ELR (cell line): ENCODE data around the gene KDM7A.
"Not testable (repeated sequence)": the region's sequence is repeated elsewhere in the genome, so short reads cannot be mapped to it uniquely, and the experiment has no call there.

ENCODE experiments used
- DNase-seq: peaks from one replicate; pipeline ENCODE4 v3.0.0-alpha.2; 2015; ENCODE audit warnings: low read depth

KDM7A gene

GRCh38 chr7:140156460-140157080 is 20.2 kb downstream of the KDM7A start:
- no peak for DNase-seq

- no peak for DNase-seq
Observed at GRCh38 chr7:140155428-140155827, 21.4 kb downstream of the KDM7A start.

GRCh38 chr7:140153666-140154161 is 23.1 kb downstream of the KDM7A start:
- no peak for DNase-seq

DNA sequence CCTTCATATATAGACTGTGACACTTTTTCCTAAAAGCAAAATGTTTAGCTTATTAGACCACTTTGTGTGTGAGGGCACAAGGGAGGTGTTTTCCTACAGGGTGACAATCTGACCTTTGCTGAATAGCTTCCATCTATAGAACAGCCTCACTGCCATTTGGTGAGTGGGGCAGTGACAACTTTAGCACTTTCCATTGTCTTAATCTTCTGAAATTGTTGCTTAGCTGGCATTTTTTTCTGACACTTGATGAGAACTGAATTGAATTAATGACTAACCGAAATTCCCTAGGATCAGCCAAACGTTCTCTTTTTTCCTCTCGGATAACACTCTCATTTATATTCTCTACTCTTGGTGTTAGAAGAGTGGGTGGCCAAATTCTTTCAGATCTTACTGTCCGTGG is 30.2 kb downstream of the KDM7A start:
- no peak for DNase-seq

DNA sequence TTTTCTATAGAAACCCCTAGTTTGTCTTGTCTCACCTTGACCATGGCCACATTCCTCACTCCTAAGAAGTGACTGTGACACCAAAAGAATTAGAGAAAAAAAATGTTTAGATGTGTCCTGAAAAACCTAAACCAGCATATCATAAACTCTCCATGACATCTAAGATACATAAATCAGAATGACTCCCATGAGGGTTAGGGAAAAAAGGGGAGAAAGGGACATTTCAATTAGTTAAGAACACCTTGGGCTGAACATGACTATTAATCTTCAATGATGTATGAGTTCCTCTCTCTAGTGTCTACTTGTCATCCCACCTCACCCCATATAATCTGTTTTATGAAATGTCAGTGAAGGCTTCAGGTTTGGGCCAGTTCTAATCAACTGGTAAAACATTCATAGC is 31.1 kb downstream of the KDM7A start:
- no peak for DNase-seq

DNA sequence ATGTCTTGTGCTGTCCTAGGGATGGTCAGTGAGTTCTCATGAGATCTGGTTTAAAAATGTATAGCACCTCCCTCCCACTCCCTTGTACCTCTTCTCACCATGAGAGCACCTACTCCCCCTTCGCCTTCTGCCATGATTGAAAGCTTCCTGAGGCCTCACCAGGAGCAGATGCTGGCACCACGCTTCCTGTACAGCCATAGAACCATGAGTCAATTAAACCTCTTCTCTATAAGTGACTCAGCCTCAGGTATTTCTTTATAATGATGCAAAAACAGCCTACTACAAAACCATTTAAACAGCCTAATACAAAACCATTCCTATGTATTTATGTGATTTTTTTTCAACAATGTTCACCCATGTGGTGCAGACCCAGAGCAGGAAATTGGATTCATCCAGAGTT is 32.0 kb downstream of the KDM7A start:
- peak; percentile 11 for DNase-seq

GRCh38 chr7:140143997-140144396 is 32.8 kb downstream of the KDM7A start:
- no peak for DNase-seq

DNA sequence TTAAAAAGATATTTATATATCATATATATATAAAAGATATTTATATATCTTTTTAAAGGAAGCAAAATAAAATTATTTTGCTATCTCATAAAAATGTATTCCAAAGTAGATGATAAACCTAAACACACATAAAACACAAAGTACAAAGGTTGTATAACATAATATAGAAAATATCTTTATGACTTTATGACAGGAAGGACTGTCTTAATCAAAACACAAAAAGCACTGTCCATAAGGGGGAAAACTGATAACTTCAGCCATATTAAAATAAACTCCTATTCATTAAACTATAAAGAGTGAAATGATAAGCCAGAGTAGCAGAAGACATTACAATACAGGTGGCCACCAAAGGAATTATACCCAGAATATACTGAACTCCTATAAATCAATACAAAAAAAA is 34.8 kb downstream of the KDM7A start:
- no peak for DNase-seq

GRCh38 chr7:140141256-140141655 is 35.5 kb downstream of the KDM7A start:
- DNase-seq: no peak

DNA sequence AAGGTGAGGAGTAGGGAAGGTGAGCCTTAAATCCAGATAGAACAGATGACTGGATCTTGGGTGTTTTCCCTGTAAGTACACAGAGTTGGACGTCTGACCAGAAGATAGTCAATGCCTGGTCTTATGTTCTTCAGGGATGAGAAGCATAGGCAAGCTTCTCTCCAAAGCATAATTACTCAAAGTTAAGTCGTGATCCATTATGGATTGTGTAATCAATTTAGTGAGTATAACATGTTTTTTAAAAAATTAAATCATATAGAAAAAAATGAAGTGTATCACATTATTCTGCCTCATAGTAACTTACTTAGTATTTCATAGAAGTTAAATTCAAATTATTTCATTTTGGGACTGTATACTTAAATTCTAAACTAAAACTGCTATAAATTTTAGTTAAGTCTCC is 39.7 kb downstream of the KDM7A start:
- no peak for DNase-seq

DNA sequence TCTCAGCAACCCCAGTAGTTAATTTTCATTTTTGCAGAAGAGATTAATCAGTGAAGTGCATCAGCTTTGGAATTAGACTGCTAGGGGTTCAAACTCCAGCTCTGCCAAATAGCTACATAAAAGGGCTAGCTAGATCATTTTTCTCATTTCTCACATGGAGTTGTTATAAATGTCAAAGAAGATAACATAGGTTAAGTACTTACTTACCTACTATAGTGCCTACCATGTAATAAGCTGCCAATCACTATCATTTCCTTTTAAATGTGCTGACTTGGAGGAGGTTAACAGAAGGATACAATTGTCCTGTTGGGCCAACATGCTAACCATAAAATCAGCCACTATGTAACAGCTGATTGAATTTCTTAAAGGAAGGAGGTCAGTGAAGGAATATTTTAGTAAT is 40.7 kb downstream of the KDM7A start:
- no peak for DNase-seq

DNA sequence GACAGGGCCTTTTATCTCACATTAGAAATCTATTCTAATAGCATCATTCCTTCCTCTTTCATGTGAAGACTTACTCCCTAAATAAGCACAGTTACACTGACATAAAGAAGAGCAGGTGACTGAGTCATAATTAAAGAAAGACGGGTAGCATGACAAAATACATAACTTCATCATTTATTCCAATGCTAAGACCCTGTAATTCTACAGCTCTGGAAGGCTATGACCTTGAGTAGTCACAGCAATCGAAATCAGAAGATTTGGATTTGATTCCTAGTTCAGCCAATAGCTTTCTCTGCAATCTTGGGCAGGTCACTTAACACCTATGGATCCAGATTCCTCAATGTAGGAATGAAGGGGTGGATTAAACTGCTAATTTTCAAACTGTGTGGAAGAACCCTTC is 42.7 kb downstream of the KDM7A start:
- DNase-seq: no peak

DNA sequence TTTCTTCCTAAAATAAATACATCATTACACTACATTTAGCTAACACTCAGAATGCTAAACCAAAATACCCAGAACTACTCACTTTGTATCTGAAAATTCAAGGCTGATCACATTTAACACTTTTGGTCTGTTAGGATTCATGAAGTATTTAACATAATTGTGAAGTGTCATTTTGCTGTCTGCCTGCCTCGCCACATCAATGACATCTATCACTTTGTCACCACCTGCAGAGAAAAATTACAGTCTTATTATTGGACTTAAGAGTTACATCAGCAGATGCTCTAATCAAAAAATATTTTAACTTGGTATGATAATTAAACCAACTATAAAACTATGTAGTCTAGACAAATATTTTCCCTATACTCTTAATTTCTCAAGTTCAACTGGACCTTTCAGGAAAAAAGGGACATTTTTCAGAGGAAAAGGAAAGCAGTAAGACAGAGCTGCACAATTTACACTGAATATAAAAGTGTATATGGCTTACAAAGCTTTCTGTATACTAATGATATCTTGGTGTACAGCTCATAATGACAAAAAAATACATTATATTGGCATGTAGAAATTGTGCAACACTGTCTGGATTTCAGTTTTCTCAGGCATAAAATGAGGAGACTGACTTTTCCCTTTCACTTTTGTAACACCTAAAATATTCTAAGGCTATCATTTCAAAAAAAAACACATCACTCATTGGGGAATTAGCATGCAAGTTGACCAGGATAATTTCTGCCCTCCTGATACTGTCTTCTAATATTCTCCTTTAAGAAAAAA is 49.2 kb downstream of the KDM7A start:
- no peak for DNase-seq

GRCh38 chr7:140126435-140127034 is 50.2 kb downstream of the KDM7A start:
- no peak for DNase-seq

DNA sequence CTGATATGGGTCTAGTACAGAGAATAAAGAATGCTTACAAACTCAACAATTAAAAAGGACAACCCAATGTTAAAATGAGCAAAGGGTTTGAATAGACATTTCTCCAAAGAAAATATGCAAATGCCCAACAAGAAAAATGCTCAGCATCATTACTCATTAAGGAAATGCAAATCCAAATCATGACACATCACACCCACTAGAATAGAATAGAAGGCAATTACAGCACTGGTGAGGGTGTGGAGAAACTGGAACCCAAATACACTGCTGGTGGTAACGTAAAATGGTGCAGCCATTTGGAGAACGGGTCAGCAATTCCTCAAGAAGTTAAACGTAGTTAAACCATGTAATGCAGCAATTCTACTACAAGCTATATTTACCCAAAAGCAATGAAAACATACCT is 53.8 kb downstream of the KDM7A start:
- DNase-seq: peak; percentile 3

GRCh38 chr7:140121326-140121725 is 55.5 kb downstream of the KDM7A start:
- no peak for DNase-seq

DNA sequence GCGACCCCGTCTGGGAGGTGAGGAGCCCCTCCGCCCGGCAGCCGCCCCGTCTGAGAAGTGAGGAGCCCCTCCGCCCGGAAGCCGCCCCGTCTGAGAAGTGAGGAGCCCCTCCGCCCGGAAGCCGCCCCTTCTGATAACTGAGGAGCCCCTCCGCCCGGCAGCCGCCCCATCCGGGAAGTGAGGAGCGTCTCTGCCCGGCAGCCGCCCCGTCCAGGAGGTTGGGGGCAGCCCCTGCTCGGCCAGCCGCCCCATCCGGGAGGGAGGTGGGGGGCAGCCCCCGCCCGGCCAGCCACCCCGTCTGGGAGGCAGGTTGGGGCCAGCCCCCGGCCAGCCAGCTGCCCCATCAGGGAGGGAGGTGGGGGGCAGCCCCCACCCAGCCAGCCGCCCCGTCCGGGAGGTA is 62.0 kb downstream of the KDM7A start:
- not testable (repeated sequence) for DNase-seq

- DNase-seq: not testable (repeated sequence)
Observed at GRCh38 chr7:140108777-140109176, 68.0 kb downstream of the KDM7A start.

DNA sequence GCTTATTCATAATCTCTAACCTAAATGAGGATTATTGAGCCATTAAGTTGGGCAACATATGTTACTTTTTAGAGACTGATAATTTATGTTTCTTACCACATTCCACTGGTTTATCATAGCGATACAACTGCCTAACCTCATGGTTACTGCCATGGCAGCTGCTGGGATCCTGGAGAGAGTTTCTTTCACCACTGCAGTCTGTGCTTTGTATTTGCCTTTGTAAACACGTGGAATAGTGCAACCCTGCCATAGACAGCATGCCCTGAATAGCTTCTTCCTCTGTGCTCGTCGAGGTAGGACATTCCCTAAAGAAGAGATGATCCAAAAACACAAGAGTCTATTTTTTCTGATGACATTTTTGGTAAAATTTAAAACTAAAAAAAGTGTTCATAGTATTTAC is 80.3 kb downstream of the KDM7A start:
- no peak for DNase-seq

DNA sequence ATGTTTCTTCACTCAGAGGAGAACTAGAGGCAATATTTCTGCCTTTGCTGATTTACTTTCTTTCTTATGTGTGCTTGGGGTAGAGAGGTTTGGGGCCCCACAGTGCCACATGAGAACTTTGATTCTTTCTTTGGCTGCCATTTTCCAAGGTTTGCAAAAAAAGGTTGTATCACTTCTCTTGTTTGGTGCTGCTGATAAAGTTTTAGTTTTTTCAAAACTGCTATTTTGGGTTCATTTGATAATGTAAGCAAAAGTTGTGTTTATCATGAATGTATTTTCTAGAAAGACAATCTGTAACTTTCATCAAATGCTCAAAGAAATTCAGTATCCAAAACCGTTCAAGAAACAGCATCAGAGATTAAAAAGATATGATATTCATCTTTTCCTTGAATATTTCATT is 83.4 kb downstream of the KDM7A start:
- no peak for DNase-seq

DNA sequence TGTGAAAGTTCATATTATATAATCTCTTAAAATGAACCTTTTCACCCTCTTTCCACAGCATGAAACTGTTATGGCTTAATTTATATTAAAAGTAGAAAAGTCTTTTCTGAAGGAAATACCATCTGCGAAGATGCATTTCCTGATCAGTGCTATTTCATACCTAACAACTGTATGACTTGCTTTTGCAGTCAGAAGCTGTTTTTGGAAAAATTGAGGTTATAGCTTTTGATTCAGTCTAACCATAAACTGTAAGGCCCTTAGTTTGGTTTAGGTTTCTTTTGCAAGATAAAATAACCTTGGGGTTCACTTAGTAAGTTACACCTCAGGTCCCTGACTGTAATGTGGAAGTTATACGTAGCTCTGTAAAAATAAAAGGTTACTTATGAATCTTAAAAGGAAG is 91.3 kb downstream of the KDM7A start:
- no peak for DNase-seq

DNA sequence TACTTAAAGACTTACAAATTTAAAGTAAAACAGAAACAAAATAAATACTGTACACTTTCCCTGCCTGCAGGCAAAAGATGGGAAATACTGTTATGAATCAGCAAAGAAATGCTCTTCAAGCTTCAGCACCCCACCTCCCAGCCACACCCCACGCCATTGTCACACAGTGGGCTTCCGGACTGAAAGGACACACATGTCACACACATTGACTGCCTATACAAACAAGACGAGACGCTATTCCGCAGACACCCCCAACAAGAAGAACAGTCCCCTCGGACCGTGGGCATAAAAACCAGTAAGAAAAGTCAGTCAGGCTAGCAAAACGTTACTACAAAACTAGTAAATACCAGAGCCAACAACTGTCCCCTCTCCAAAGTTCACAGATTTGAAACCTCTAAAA is 91.8 kb downstream of the KDM7A start:
- DNase-seq: peak; percentile 17

- DNase-seq: no peak
Observed at GRCh38 chr7:140084142-140084655, 92.6 kb downstream of the KDM7A start.
